Posterior vena cava (tissue), 2 donors: Measurements from ENCODE around the gene OR6N1. TPM values are rescaled to one million over a fixed set of nuclear protein-coding genes. Genes with fewer than 3 reads are reported as not detected.

Source experiments
- DNase-seq: peaks from one replicate; pipeline ENCODE4 v3.0.0-alpha.2; 2020; ENCODE audit warnings: low spot score
- intact Hi-C, 2 donors: fragments of 100-400 bp; cut with DNase I; formaldehyde crosslinking; loops; one replicate each; pipeline versions ENCODE4 v1.14.1 to v1.14.2; 2022 to 2023
- total RNA-seq, 2 donors: library from RNA; stranded (reverse); fragmentation: NEBNext Ultra II Directional; extraction: Animal tissue kit (Norgen Biotek cat#: 25700); gene quantifications; one replicate each; pipeline ENCODE4 v1.2.1, GENCODE V29; 2021
- donor health status: DM: yes; HTN: yes; CAD: no.
- donor health status: DM: yes; HTN: yes; CAD: no.

The OR6N1 gene
- total RNA-seq, 2 donors from 2014 or later: not detected

DNA sequence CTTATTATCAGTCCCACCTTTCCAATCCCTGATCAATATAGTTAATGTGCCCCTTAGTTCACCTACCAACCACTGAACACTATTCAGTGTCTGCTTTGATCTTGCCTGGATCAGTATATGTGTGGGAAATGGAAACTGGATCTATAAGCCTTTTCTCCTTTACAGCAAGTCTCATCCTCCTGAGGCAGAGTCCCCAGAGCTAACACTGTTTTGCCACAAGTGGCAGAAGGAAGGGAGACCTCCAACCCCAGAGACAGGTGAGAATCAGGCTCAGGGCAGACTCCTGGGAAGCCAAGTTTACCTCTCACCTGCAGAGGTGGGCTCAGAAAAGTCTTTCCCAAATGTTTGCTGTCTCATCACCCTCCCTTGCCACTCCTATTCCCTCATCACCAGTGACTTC lies 9.1 kb upstream of the OR6N1 start, which contains the start of gene OR6N2:
Gene OR6N2, minus strand, starts transcription at position 101 of the 400 bp plus-strand sequence. CDS start 3,569 bp downstream, outside the sequence.
- no peak for DNase-seq
- intact Hi-C loops: no loop called here

DNA sequence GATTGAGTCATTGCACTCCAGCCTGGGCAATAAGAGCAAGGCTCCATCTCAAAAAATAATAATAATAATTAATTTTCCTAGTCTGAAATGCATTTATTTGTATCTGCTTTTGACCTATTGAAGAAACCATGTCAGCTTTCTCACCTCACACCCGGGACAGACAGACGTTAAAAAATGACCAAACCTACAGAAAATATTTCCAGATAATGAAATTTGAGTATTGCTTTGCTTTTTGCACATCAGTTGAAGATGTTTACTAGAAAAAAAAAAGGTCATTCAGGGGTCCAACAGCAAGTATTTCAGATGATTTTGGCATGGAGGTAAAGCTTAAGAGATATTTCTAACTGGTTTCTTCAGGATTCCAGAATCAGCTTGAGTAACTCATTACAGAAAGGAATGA lies 17.6 kb downstream of the OR6N1 start, which contains the start of gene OR6K6:
Gene OR6K6, plus strand, starts transcription at position 301 of the 400 bp plus-strand sequence. CDS start 168 bp downstream, outside the sequence.
- no peak for DNase-seq
- intact Hi-C loops: no loop called here

DNA sequence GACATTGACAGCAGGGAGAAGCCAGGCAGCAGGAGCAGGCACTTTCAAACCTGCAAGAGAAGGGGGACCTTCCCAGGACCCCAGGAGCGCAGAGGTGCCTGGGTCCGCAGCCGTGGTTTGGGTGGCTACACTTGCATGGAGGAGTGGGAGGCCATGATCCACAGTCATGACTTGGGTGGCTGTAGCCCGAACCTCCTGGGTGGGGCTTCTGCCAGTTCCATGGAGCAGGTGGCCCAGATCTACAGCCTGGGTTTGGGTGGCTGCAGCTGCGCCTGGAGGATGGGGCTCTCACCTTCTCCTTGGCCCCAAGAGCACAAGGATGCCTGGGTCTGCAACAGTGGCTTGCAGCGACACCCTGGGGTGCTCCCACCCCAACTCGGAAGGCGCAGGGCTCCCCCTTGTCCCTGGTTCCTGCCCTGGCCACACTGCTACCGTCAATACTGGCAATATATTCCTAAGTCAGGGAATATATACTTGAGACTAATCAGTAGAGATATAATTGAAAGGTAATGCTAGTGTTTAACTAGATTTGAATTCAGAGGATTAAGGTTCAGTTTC lies 19.8 kb downstream of the OR6N1 start:
- intact Hi-C loops: no loop called here
- no peak for DNase-seq

DNA sequence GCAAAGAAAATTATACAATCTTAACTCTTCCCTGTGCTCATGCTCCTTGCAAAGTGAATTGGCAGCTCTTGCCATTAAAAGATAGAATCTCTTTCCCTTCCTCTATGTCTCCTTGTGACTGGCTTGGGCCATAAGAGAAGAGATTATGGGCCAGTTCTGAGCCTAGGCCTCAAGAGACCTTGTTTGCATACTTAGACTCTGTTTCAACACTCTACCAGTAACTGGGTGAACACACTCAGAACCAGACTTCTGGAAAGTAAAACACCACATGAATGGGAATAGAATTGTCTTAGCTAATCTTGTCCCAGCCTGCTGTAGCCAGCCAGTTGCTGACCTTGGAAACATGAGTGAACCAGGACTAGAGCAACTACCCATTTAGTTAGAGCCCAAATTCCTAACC lies 36.1 kb downstream of the OR6N1 start:
- intact Hi-C loops: no loop called here
- DNase-seq: no peak

DNA sequence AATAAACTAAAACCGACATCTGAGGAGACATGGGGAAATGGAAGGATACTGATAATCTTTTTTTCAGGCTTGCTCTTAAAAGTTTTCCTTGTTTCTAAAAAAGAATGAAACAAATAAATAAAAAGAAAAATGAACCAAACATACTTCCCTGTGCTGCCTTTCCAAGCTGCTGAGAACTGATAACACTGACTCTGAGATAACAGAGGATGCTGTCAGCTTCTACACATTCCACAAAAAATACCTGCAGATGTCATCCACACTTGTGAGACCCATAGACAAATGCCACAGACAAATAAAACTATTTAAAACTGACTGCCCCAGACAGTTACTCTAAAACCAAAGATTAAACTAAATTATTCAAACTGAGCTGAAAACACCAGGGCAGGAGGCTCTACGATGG lies 39.5 kb downstream of the OR6N1 start:
- DNase-seq: no peak
- intact Hi-C loops: no loop called here

DNA sequence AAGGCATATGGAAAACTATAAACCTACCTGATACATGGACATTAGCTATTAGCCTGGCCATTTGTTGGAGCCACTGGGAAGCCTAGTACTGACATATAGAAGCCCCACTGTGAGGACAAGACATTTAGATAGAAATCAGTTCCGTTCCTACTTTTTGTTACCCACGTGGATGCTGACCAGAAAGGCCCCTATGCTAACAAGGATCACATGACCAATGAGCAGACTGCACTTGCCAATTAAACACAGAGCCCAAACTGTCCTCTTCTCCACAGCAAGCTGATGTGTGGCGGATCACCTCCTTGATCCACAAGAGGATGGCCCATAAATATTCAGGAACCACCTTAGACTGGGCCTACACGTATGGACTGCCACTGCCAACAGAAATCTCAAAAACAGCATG lies 40.3 kb downstream of the OR6N1 start:
- intact Hi-C loops: no loop called here
- no peak for DNase-seq

DNA sequence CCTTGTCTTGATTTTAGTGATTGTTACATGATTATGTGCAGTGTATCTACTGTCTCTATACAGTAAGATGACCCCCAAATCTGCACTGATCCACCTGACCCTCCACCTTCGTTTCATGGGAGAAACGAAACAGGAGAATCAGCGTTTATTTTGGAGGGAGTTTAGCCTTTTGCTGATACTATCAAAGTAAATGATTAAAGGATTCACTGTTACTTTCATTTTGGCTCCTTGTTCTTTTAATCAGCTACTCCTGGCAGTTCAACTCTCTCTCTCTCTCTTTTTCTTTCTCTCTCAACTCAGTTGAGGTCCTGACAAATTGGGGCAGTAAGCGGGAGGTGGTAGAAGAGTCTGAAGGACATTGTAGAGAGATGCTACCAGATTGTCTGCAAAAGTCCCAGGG lies 41.5 kb downstream of the OR6N1 start:
- no peak for DNase-seq
- intact Hi-C loops: no loop called here

DNA sequence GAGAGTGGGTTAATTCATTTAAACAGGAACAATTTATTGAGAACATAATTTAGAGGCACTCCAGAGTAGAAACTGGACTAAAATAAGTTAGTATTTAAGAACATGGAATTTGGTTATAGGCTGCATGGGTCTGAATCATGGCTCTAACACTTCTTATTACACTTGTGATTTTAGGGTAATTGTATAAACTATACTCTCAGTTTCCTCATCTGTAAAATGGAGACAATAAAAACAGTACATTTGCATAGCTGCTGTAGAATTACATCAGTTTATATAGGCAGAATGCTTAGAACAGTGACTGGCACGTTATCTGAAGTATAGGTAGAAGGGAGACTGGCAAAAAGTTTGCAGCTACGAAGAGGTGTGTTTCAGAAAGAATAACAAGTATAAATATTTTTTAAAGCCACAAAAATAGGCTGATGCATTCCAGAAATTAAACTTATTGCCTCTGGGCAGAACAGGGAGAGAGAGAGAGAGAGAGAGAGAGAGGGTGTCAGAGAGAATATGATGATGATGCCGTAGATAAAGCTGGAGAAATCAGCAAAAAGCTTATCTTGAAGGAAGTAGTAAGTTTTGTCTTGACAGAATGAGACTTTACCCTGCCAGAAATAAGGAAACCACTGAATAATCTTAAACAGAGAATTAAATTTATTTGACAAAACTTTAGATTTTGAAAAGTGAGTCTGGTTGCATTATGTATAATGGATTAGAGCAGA lies 43.3 kb downstream of the OR6N1 start:
- DNase-seq: no peak
- intact Hi-C loops: no loop called here

DNA sequence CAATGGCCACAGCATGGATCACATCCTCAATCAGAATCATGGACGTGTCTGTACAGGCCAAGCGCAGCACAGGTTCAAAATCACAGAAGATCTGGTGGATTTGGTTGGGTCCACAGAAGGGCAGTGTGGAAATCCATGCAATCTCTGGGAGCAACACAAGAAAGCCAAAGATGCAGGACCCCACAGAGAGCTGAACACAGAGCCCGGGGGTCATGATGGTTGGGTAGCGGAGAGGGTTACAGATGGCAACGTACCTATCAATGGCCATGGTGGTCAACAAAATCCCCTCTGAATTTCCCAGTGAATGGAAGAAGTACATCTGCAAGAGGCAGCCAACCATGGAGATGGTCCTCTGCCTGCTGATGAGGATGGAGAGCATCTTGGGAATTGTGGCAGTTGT lies 47.6 kb downstream of the OR6N1 start:
- intact Hi-C loops: no loop called here

DNA sequence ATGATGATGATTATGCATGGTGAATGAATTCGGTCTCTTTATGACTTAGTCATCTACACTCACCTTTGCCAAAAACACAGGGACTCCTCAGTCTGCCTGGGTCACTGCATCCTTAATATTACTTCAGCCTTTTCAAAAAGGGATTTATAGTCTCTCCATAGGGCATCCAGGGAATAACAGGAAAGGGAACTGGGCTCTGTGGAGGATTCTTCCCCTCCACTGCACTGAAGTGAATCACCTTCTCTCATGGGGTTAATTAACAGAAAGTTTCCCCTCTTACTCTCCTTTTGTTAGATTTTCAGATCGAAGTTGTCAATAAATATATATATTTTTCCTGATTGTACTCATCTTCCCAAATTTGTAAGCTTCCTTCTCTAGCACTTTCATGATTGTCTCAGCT lies 51.4 kb downstream of the OR6N1 start, which contains the start of gene OR6K3:
Gene OR6K3, minus strand, starts transcription at position 101 of the 400 bp plus-strand sequence. CDS start 2,605 bp downstream, outside the sequence.
- no peak for DNase-seq
- intact Hi-C loops: no loop called here

More for the DNA sequence above, 47.6 kb downstream of the OR6N1 start:
- DNase-seq: no peak

DNA sequence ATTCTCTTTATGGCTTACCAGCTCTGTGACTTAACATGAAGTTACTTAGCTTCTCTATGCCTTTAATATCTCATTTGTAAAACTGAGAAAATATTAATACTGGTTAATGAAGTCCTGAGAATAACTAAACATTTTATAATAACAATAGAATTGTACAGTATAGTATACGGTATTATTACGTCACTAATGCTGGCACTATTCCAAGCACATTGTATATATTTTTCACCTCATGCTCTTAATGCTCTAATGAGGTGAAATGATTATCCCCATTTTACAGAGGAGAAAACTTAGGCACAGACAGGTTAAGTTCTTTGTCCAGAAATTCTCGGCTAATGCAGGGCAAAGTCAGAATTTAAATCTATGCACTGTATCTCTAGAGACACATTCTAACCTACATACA lies 52.3 kb downstream of the OR6N1 start:
- DNase-seq: no peak
- intact Hi-C loops: no loop called here

DNA sequence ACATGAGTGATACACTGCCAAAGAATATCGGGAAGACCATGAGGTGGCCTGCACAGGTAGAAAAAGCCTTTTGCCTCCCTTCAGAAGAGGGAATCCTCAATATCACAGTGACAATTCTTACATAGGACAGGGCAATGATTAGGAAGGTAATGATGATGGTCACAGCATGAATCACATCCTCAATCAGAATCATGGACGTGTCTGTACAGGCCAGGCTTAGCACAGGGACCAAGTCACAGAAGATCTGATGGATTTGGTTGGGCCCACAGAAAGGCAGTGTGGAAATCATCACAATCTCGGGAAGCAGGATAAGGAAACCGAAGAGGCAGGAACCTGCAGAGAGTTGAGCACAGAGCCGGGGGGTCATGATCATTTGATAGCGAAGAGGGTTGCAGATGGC lies 54.7 kb downstream of the OR6N1 start:
- DNase-seq: no peak
- intact Hi-C loops: no loop called here

DNA sequence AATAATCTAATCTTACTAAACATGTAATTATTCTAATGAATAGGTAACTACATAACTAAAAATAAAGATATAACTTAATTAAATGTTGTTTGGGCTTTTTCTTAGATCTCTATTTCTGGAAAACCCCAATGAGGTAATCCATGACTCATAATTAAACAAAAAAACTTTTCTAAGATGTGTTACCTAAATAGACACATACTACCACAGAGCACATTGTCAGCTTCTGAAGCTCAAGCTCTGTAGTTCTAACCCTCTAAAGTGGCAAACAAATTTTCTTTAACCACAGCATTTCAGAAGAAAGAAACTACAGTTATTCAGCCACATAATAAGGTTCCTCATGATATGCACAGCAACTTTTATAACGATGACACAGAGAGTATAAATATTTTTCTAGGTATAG lies 55.7 kb downstream of the OR6N1 start:
- DNase-seq: no peak
- intact Hi-C loops: no loop called here

DNA sequence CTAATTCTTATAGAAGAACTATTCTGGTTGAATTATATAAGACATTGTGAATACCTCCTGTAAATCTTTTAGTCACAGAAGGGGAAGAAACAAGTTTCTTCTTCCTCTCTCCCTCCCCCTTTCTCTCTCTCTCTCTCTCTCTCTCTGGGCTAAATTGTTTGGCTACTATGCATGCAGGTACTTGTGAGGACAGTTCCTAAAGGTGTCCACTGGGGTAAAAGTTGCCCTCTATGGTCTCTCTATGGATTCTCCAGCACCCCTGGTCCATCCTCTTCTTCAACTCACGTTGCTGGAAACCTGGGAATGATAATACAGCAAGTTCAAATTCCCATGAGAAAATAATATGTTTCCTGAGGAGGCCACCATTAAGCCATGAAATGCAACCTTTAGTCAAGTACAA lies 57.2 kb downstream of the OR6N1 start:
- intact Hi-C loops: no loop called here

More for the DNA sequence above, 57.2 kb downstream of the OR6N1 start:
- no peak for DNase-seq

Other genes starting within 250 kb of the OR6N1 start
- gene OR6Y1, start 217.8 kb downstream of the OR6N1 start, total RNA-seq: not detected
- not detected for gene OR6P1, start 201.6 kb downstream of the OR6N1 start, total RNA-seq
- not detected for gene OR10X1, start 192.3 kb downstream of the OR6N1 start, total RNA-seq
- gene OR10Z1, start 166.9 kb downstream of the OR6N1 start, total RNA-seq: not detected
- under 1 TPM; 0.56 to 0.62 TPM for gene SPTA1, start 85.5 kb downstream of the OR6N1 start, total RNA-seq
- gene OR6K2, start 71.5 kb downstream of the OR6N1 start, total RNA-seq: not detected
- gene OR6K3, start 51.5 kb downstream of the OR6N1 start, total RNA-seq: not detected
- gene OR6K6, start 17.5 kb downstream of the OR6N1 start, total RNA-seq: not detected
- gene OR6N2, start 9.0 kb upstream of the OR6N1 start, total RNA-seq: not detected
- 10 to 100 TPM in 1 of 2 donors, 1 to 10 TPM in 1; 7.5 to 12.0 TPM for gene MNDA, start 59.2 kb upstream of the OR6N1 start, total RNA-seq
- 1 to 10 TPM; 1.6 to 3.4 TPM for gene PYHIN1, start 159.4 kb upstream of the OR6N1 start, total RNA-seq
- 10 to 100 TPM; 99.0 to 99.6 TPM for gene IFI16, start 237.7 kb upstream of the OR6N1 start, total RNA-seq